Activated T-helper 1 cell treated with Interleukin-2 at 50 U/mL for 16 hours (primary cell): ENCODE data around the gene CTNNA1.

Source experiments
- DNase-seq: peaks from one replicate; pipeline ENCODE4 v3.0.0-alpha.2; 2020; ENCODE audit warnings: low read depth

CTNNA1 gene

DNA sequence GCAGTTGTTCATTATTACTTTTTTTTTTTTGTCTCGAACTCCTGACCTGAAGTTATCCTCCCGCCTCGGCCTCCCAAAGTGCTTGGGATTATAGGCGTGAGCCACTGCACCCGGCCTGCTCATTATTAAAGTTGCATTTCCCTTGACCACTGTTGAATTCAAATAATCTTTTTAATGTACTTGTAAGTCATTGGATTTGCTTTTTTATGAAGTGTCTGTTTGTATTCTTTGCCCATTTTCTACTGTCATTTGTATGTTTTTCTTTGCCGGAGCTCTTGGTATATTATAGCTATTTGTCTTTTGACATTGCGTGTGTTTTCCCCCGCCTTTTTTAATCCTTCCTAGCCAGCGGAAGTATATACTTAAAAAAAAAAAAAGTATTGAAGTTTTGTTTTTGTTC lies 99.9 kb downstream of the CTNNA1 start:
- no peak for DNase-seq

DNA sequence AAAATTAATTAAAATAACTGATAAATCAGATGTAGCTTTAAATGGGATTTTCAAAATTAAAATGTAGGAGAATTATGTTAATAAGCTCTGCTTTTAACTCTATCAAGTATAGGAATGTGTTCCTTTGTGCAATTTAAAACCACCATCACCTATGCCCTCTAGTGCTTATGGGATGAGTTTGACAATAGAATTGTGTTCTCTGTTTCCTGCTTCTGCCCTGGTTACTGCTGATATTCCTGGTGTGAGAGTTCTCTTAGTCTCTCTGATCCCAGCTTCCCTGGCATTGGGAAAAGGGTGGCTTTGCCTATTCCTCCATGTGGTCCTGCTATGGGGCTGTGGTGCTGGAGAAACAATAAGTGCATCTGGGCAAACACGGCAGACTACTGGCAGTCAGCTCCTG lies 113.8 kb downstream of the CTNNA1 start:
- no peak for DNase-seq

GRCh38 chr5:138869038-138869437 lies 115.8 kb downstream of the CTNNA1 start:
- no peak for DNase-seq

- no peak for DNase-seq
Measured at GRCh38 chr5:138869763-138870500, 116.7 kb downstream of the CTNNA1 start.

DNA sequence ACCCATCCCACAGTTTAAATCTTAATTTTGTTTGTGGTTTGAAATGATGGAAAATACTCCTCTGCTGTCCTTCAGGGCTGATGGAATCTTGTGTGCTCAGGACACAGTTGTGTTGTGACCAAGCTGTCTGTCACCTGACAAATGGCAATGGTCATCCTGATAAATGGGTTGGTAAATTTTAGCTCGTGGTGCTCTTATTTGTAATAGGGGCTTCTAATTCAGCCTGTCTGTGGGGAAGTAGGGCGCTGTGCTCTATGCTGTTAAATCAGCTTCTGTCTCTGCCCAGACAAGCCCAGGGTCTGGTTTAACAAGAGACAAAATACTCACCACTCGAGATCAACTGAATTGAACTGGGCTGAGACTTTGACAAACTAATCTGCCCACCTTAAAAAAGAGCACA lies 117.4 kb downstream of the CTNNA1 start:
- no peak for DNase-seq

- no peak for DNase-seq
Measured at GRCh38 chr5:138872841-138873465, 119.7 kb downstream of the CTNNA1 start.

DNA sequence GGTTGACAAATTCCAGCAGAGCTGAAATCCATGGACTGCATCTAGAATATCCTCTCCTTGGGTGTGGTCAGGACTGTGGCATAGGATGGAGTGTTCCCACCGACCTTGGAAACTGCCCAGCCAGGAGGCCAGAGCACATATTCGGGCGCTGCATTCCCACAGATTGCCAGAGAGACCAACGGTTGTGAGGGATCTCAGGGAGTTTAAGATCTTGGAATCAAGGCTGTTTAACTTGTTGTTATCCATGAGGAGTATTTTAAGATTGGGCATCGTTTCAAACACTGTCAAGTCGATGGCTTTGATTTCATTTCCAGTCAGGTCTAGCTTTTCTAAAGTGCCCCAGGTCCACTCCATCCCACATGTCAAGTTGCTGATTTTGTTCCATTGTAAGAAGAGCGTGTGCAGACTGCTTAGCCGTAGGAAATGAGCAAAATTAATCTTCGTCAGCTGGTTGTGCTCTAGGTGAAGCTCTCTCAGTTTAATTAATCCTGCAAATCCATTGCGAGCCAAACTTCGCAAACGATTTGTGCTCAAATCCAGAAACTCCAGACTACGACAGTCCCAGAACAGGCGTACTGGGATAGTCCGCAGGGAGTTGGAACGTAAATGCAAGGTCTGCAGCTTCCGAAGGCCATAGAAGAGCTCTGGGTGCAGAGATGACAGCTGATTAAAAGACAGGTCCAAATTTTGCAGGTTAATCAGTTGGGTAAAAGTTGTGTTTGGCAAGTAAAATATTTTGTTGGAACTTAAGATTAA lies 120.4 kb downstream of the CTNNA1 start:
- DNase-seq = no peak

GRCh38 chr5:138874241-138874640 lies 121.0 kb downstream of the CTNNA1 start:
- DNase-seq = no peak

GRCh38 chr5:138874771-138875551 lies 121.7 kb downstream of the CTNNA1 start, which contains the start of gene LRRTM2:
Gene LRRTM2, minus strand, starts transcription at chr5:138875335. Its CDS starts 424 bp downstream, at chr5:138874911.
- DNase-seq = no peak

GRCh38 chr5:138875552-138875875 lies 122.3 kb downstream of the CTNNA1 start:
- no peak for DNase-seq

DNA sequence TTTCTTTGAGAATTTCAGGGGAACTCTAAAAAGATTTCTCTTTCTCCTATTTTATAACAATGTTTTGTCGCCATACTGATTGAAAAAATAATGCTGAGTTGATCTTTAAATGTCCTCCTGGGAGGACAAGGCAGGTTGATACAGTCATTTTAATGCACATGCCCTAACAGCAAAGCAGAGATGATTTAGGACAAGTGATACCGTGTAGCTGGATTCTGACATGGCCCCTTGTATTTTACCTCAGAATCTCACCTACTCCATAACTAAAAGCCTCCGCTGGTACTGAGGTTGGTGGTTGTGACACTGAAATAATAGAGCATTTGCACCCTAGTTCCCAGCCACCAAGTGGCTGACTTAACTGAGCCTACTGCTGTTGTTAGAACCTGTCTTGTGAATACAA lies 122.7 kb downstream of the CTNNA1 start:
- no peak for DNase-seq

- no peak for DNase-seq
Measured at GRCh38 chr5:138876811-138877210, 123.6 kb downstream of the CTNNA1 start.

- DNase-seq = no peak
Measured at GRCh38 chr5:138878437-138879235, 125.4 kb downstream of the CTNNA1 start.

DNA sequence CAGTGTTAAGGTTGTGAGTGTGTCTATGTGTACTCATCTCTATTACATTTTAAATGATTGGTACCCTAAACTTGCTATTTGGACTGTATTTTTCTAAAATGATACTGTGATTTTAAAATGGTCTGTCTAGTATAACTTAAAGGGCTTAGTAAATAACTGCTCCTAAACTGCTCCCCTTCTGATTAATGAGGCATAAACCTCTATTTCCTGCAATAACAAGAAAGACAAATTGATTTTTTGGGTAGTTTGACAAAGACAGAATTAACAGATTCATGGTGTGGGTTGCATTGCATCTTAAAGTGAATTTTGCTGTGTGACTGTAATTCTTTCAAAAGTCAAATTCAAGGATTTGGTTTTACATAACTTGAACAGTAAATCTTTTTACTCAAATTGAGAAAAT lies 130.0 kb downstream of the CTNNA1 start:
- no peak for DNase-seq

DNA sequence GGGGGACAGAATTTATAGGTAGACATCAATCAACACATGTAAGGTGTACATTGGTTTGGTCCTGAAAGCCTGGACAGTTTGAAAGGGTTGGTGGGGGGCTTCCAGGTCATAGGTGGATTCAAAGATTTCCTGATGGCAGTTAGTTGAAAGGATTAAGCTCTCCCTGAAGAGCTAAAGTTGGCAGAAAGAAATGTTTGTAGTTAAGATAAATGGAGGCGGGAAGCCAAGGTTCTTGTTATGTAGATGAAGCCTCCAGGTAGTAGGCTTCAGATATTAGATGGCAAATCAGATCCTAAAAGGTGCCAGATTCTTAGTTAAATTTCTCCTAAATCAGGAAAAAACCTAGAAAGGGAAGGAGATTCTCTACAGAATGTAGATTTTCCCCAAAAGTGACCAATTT lies 130.9 kb downstream of the CTNNA1 start:
- DNase-seq = no peak

DNA sequence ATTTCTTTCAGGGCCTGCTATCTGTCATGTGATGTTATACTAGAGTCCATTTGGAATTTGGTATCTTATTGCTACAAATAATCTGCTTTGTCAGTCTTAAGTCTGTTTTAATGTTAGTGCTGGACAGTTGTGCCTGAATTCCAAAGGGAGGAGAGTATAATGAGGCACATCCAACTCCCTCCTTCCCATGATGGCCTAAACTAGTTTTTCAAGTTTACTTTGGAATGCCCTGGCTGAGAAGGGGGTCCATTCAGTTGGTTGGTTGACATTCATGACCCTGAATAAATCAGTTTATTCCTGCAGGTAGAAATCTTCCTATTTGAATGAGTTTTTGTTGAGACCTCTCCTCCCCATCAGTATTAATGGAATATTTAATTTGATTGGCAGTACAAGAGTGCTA lies 131.3 kb downstream of the CTNNA1 start:
- no peak for DNase-seq

DNA sequence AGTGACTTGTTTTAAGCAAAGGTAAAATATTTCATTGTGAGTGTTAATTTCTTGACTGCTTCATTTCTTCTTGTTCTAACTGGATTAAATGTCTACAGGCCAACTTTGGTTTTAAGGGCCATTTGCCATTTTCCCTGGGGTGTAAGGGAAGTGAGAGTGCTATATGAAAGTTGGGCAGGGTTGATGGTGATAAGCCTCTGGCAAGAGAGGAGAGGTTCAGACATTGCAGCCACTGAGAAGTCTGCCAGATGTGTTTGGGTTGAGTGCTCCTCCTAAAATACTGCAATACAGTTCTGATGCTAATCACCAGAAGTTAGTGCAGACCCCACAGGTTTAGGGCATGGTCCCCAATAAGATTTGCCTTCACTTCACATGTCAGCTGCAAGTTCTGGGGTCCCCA lies 136.8 kb downstream of the CTNNA1 start:
- no peak for DNase-seq

GRCh38 chr5:138890644-138891043 lies 137.4 kb downstream of the CTNNA1 start:
- no peak for DNase-seq

GRCh38 chr5:138895918-138896317 lies 142.7 kb downstream of the CTNNA1 start:
- no peak for DNase-seq

- no peak for DNase-seq
Measured at GRCh38 chr5:138898299-138898698, 145.1 kb downstream of the CTNNA1 start.

- no peak for DNase-seq
Measured at GRCh38 chr5:138898742-138899141, 145.5 kb downstream of the CTNNA1 start.
